Epithelial cell of proximal tubule (primary cell): ENCODE results near the gene CHSY3. TPM values are rescaled to one million over a fixed set of nuclear protein-coding genes. Genes with fewer than 3 reads are reported as not detected.

Experiments
- DNase-seq: peaks from one replicate; pipeline ENCODE4 v3.0.0-alpha.2; 2011; ENCODE audit warnings: low read depth
- H3K4me3 ChIP-seq: 2 replicates; pipeline ENCODE4 v1.5.1; 2011; ENCODE audit warnings: low read depth, mild to moderate bottlenecking, low read length
- CTCF ChIP-seq: conservative IDR thresholded peaks from 2 replicates; pipeline ENCODE4 v1.5.1; 2012; ENCODE audit warnings: low read depth, mild to moderate bottlenecking, low read length
- total RNA-seq: library from RNA; depleted of rRNA; stranded (reverse); fragments of >200 nt; gene quantifications from 2 replicates; pipeline ENCODE4 v1.2.3, GENCODE V29; 2015

CHSY3 gene
- total RNA-seq, 1 donor from 2014 or later = 1.7 TPM

GRCh38 chr5:129966071-129966470 is 61.8 kb downstream of the CHSY3 start:
- DNase-seq = no peak
- TF ChIP-seq CTCF = no peak
- no peak overlapping the region for H3K4me3 ChIP-seq

GRCh38 chr5:129971714-129972113 is 67.4 kb downstream of the CHSY3 start:
- DNase-seq = no peak
- no peak overlapping the region for H3K4me3 ChIP-seq

GRCh38 chr5:129972465-129973141 is 68.3 kb downstream of the CHSY3 start:
- no peak overlapping the region for H3K4me3 ChIP-seq
- TF ChIP-seq CTCF = no peak
- DNase-seq = no peak

More at GRCh38 chr5:129971714-129972113, 67.4 kb downstream of the CHSY3 start:
- TF ChIP-seq CTCF = no peak

- DNase-seq = no peak
- H3K4me3 ChIP-seq = no peak overlapping the region
- TF ChIP-seq CTCF = no peak
These were observed 69.6 kb downstream of the CHSY3 start for GRCh38 chr5:129973716-129974426.

GRCh38 chr5:129977810-129978209 is 73.5 kb downstream of the CHSY3 start:
- no peak for TF ChIP-seq CTCF
- H3K4me3 ChIP-seq = no peak overlapping the region
- no peak for DNase-seq

DNA sequence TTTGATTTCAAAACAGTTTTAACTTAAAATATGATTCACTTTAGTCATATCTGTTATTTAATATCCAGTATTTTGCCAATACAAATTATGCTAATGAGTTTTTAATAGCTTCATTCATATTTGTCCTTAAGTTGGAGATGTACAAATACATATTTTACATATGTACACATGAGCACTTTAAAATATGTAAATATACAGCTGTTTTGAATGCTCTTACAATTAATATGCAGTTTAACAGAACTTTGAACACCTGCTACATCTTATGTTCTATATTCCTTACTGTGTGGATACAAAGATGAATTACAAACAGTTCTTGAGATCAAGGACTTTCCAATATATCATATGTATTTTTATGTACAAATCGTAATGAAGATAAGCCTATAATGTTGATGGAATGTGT is 74.0 kb downstream of the CHSY3 start:
- H3K4me3 ChIP-seq = no peak overlapping the region
- TF ChIP-seq CTCF = no peak
- no peak for DNase-seq
